HEK293 (cell line): ENCODE data around the gene RRP9.

ENCODE experiments used
- CTCF ChIA-PET: fragments of 350-600 bp; formaldehyde crosslinking; extraction: SDS; loops from one replicate; lab custom pipeline; 2021; ENCODE audit warnings: antibody characterized with exemption; lab: Yijun Ruan, JAX
- POLR2A ChIA-PET: fragments of 300-600 bp; formaldehyde crosslinking; extraction: SDS; loops from one replicate; lab custom pipeline; 2020; ENCODE audit warnings: antibody characterized with exemption, inconsistent platforms; lab: Yijun Ruan, JAX
- H3K27ac ChIP-seq: fragments of 200-500 bp; sonication (Bioruptor generic); 2 replicates; pipeline ENCODE4 v1.5.1; 2014; ENCODE audit warnings: low read depth, low read length, control low read depth, inconsistent platforms; ENCODE audit errors: extremely low read depth
- H3K36me3 ChIP-seq, 2 experiments: fragments of 200-500 bp in 1 of 2; sonication (Bioruptor generic) in 1 of 2; 1 replicate in 1 of 2; 2 replicates in 1 of 2; pipeline ENCODE4 v1.5.1; 2014 to 2017; ENCODE audit warnings: inconsistent platforms in 2 of 2, low read length in 2 of 2; ENCODE audit not compliant: control insufficient read depth in 2 of 2, insufficient read depth in 1 of 2
- H3K4me1 ChIP-seq: fragments of 200-500 bp; sonication (Bioruptor generic); 2 replicates; pipeline ENCODE4 v1.5.1; 2014; ENCODE audit warnings: mild to moderate bottlenecking, low read length, inconsistent platforms; ENCODE audit not compliant: control insufficient read depth, insufficient read depth
- H3K4me3 ChIP-seq: 2 replicates; pipeline ENCODE4 v1.5.1; 2011; ENCODE audit warnings: low read depth, mild to moderate bottlenecking, control low read depth, low read length, moderate library complexity
- H3K9me3 ChIP-seq: fragments of 200-500 bp; sonication (Bioruptor generic); 2 replicates; pipeline ENCODE4 v1.5.1; 2014; ENCODE audit warnings: low read depth, low read length, inconsistent platforms; ENCODE audit not compliant: control insufficient read depth, insufficient read depth
- GFI1B ChIP-seq: fragments of 450-650 bp; formaldehyde crosslinking; IDR thresholded peaks from 2 replicates; pipeline ENCODE4 v1.5.1; 2016; ENCODE audit warnings: missing biosample characterization, missing genetic modification characterization
- GLI2 ChIP-seq: fragments of 450-650 bp; formaldehyde crosslinking; IDR thresholded peaks from 2 replicates; pipeline ENCODE4; 2017; ENCODE audit warnings: missing biosample characterization, missing genetic modification characterization, low read depth, borderline replicate concordance
- GLI4 ChIP-seq: fragments of 450-650 bp; formaldehyde crosslinking; IDR thresholded peaks from 2 replicates; pipeline ENCODE4 v1.5.1; 2016; ENCODE audit warnings: missing biosample characterization, missing genetic modification characterization
- KLF1 ChIP-seq: fragments of 450-650 bp; formaldehyde crosslinking; IDR thresholded peaks from 2 replicates; pipeline ENCODE4 v1.5.1; 2016; ENCODE audit warnings: missing biosample characterization, missing genetic modification characterization
- MEIS1 ChIP-seq: sonication (generic); formaldehyde crosslinking; IDR thresholded peaks from 2 replicates; pipeline ENCODE4 v1.8.1; 2022; ENCODE audit warnings: missing genetic modification reagents, mild to moderate bottlenecking, borderline replicate concordance
- MZF1 ChIP-seq: fragments of 450-650 bp; formaldehyde crosslinking; IDR thresholded peaks from 2 replicates; pipeline ENCODE4 v1.5.1; 2017; ENCODE audit warnings: missing biosample characterization, missing genetic modification characterization, borderline replicate concordance
- OVOL3 ChIP-seq: fragments of 450-650 bp; formaldehyde crosslinking; IDR thresholded peaks from 2 replicates; pipeline ENCODE4 v1.5.1; 2016; ENCODE audit warnings: missing biosample characterization, missing genetic modification characterization
- PRDM1 ChIP-seq: fragments of 450-650 bp; formaldehyde crosslinking; IDR thresholded peaks from 2 replicates; pipeline ENCODE4; 2016; ENCODE audit warnings: missing biosample characterization, missing genetic modification characterization
- ZBTB1 ChIP-seq: fragments of 450-650 bp; formaldehyde crosslinking; IDR thresholded peaks from 2 replicates; pipeline ENCODE4 v1.5.1; 2016; ENCODE audit warnings: missing biosample characterization, missing genetic modification characterization
- ZNF121 ChIP-seq: fragments of 450-650 bp; formaldehyde crosslinking; IDR thresholded peaks from 2 replicates; pipeline ENCODE4 v1.5.1; 2016; ENCODE audit warnings: missing biosample characterization, missing genetic modification characterization
- ZNF248 ChIP-seq: fragments of 450-650 bp; formaldehyde crosslinking; IDR thresholded peaks from 2 replicates; pipeline ENCODE4 v1.5.1; 2017; ENCODE audit warnings: missing biosample characterization, missing genetic modification characterization
- ZNF37A ChIP-seq: fragments of 450-650 bp; IDR thresholded peaks from 2 replicates; pipeline ENCODE4 v1.5.1; 2018; ENCODE audit warnings: missing biosample characterization, missing genetic modification characterization
- ZNF398 ChIP-seq: fragments of 450-650 bp; formaldehyde crosslinking; IDR thresholded peaks from 2 replicates; pipeline ENCODE4 v1.5.1; 2017; ENCODE audit warnings: missing biosample characterization, missing genetic modification characterization
- ZNF423 ChIP-seq: fragments of 450-650 bp; formaldehyde crosslinking; IDR thresholded peaks from 2 replicates; pipeline ENCODE4 v1.5.1; 2016; ENCODE audit warnings: missing biosample characterization, missing genetic modification characterization
- ZNF449 ChIP-seq: fragments of 450-650 bp; formaldehyde crosslinking; IDR thresholded peaks from 2 replicates; pipeline ENCODE4 v1.5.1; 2017; ENCODE audit warnings: missing biosample characterization, mild to moderate bottlenecking, missing genetic modification characterization, moderate library complexity
- ZNF488 ChIP-seq: fragments of 450-650 bp; formaldehyde crosslinking; IDR thresholded peaks from 2 replicates; pipeline ENCODE4 v1.5.1; 2016; ENCODE audit warnings: missing biosample characterization, missing genetic modification characterization
- ZNF530 ChIP-seq: fragments of 450-650 bp; formaldehyde crosslinking; IDR thresholded peaks from 2 replicates; pipeline ENCODE4 v1.5.1; 2016; ENCODE audit warnings: low read depth, missing biosample characterization, missing genetic modification characterization
- ZNF549 ChIP-seq: fragments of 450-650 bp; IDR thresholded peaks from 2 replicates; pipeline ENCODE4 v1.5.1; 2018; ENCODE audit warnings: missing biosample characterization, missing genetic modification characterization, mild to moderate bottlenecking, inconsistent platforms, moderate library complexity
- ZNF670 ChIP-seq: fragments of 450-650 bp; formaldehyde crosslinking; IDR thresholded peaks from 2 replicates; pipeline ENCODE4 v1.5.1; 2016; ENCODE audit warnings: missing biosample characterization, missing genetic modification characterization, low read depth
- ZNF777 ChIP-seq: fragments of 450-650 bp; formaldehyde crosslinking; IDR thresholded peaks from 2 replicates; pipeline ENCODE4 v1.5.1; 2017; ENCODE audit warnings: missing biosample characterization, missing genetic modification characterization, borderline replicate concordance
- TF ChIP-seq, protein P1 (sequence below): sonication (generic); formaldehyde crosslinking; IDR thresholded peaks from 2 replicates; pipeline ENCODE4 v1.8.1; 2022; ENCODE audit warnings: mild to moderate bottlenecking, moderate library complexity, missing genetic modification reagents
- TF ChIP-seq, protein P2 (sequence below): fragments of 450-650 bp; formaldehyde crosslinking; IDR thresholded peaks from 2 replicates; pipeline ENCODE4 v1.5.1; 2016; ENCODE audit warnings: missing biosample characterization, missing genetic modification characterization
- TF ChIP-seq, protein P3 (sequence below): fragments of 450-650 bp; formaldehyde crosslinking; IDR thresholded peaks from 2 replicates; pipeline ENCODE4 v1.5.1; 2017; ENCODE audit warnings: missing biosample characterization, missing genetic modification characterization

The RRP9 gene

GRCh38 chr3:51955893-51956770 is 14.4 kb upstream of the RRP9 start:
- ChIA-PET CTCF (interaction anchor here (1.2 to 2.8 kb wide), 2 partner anchors 14 to 18 kb away, joined by 6 to 7 read pairs; partner anchors contain the start of genes ABHD14B, PARP3 and RRP9), POLR2A (interaction anchor here (1.3 kb wide), 1 partner anchor 40 kb away, joined by 3 read pairs; the partner anchor contains the start of gene RPL29)
- no peak overlapping the region for H3K27ac ChIP-seq
- H3K4me3 ChIP-seq = no peak overlapping the region
- H3K36me3 ChIP-seq = peaks cover 0 to 35% of the 10 kb centered on the region in 2 experiments; a peak in 1 of 3 replicates
- TF ChIP-seq GLI4 (tag by site-specific recombination) (no peak), ZNF777 (tag by site-specific recombination) (no peak), PRDM1 (tag by site-specific recombination) (no peak), ZNF248 (tag by site-specific recombination) (no peak), KLF1 (tag by site-specific recombination) (no peak), MEIS1 (CRISPR knock-in tag) (no peak), ZNF488 (tag by site-specific recombination) (no peak), MZF1 (no peak), GLI2 (no peak), OVOL3 (tag by site-specific recombination) (no peak), GFI1B (tag by site-specific recombination) (no peak), ZNF37A (no peak), ZNF549 (no peak), ZNF423 (no peak), ZNF121 (tag by site-specific recombination) (no peak)
- TF ChIP-seq, protein P1, sequence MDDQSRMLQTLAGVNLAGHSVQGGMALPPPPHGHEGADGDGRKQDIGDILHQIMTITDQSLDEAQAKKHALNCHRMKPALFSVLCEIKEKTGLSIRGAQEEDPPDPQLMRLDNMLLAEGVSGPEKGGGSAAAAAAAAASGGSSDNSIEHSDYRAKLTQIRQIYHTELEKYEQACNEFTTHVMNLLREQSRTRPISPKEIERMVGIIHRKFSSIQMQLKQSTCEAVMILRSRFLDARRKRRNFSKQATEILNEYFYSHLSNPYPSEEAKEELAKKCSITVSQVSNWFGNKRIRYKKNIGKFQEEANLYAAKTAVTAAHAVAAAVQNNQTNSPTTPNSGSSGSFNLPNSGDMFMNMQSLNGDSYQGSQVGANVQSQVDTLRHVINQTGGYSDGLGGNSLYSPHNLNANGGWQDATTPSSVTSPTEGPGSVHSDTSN (CRISPR knock-in tag) = no peak
- TF ChIP-seq, protein P2, sequence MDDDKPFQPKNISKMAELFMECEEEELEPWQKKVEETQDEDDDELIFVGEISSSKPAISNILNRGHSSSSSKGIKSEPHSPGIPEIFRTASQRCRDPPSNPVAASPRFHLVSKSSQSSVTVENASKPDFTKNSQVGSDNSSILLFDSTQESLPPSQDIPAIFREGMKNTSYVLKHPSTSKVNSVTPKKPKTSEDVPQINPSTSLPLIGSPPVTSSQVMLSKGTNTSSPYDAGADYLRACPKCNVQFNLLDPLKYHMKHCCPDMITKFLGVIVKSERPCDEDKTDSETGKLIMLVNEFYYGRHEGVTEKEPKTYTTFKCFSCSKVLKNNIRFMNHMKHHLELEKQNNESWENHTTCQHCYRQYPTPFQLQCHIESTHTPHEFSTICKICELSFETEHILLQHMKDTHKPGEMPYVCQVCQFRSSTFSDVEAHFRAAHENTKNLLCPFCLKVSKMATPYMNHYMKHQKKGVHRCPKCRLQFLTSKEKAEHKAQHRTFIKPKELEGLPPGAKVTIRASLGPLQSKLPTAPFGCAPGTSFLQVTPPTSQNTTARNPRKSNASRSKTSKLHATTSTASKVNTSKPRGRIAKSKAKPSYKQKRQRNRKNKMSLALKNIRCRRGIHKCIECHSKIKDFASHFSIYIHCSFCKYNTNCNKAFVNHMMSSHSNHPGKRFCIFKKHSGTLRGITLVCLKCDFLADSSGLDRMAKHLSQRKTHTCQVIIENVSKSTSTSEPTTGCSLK (tag by site-specific recombination) = no peak
- TF ChIP-seq, all 188 proteins: peak for 0
- Histone ChIP-seq H3K4me1 (no peaks in the 10 kb centered on the region), H3K9me3 (no peaks in the 10 kb centered on the region)

GRCh38 chr3:51955175-51955892 is 13.6 kb upstream of the RRP9 start, which contains the start of gene GPR62:
TSS of gene GPR62 (plus strand) at chr3:51955381. CDS start at chr3:51955653, 272 bp downstream.
- H3K4me3 ChIP-seq = no peak within 1 kb of the TSS
- no peaks in the 10 kb centered on the region for H3K4me1 ChIP-seq
- H3K9me3 ChIP-seq = no peaks in the 10 kb centered on the region
- peaks cover 0 to 31% of the 10 kb centered on the region in 2 experiments; a peak in 1 of 3 replicates for H3K36me3 ChIP-seq
- no peak within 1 kb of the TSS for H3K27ac ChIP-seq
- ChIA-PET CTCF (interaction anchor here (1.0 to 2.8 kb wide), 2 partner anchors 13 to 324 kb away, joined by 6 read pairs; partner anchors contain the start of genes PARP3, RRP9 and WDR82), POLR2A (interaction anchor here (1.3 kb wide), 1 partner anchor 37 kb away, joined by 3 read pairs; no protein-coding TSS in a partner anchor)
- TF ChIP-seq ZNF449 (tag by site-specific recombination) = no peak
- no peak for TF ChIP-seq ZNF670 (tag by site-specific recombination)
- TF ChIP-seq, protein P3, sequence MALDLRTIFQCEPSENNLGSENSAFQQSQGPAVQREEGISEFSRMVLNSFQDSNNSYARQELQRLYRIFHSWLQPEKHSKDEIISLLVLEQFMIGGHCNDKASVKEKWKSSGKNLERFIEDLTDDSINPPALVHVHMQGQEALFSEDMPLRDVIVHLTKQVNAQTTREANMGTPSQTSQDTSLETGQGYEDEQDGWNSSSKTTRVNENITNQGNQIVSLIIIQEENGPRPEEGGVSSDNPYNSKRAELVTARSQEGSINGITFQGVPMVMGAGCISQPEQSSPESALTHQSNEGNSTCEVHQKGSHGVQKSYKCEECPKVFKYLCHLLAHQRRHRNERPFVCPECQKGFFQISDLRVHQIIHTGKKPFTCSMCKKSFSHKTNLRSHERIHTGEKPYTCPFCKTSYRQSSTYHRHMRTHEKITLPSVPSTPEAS (tag by site-specific recombination) = no peak
- TF ChIP-seq ZNF398 (tag by site-specific recombination) = no peak
- no peak for TF ChIP-seq ZNF530 (tag by site-specific recombination)
- no peak for TF ChIP-seq ZBTB1 (tag by site-specific recombination)
